Measurements from ENCODE around the gene STAG2.
"Not testable (repeated sequence)": the region's sequence is repeated elsewhere in the genome, so short reads cannot be mapped to it uniquely, and the experiment has no call there.

The STAG2 gene

DNA sequence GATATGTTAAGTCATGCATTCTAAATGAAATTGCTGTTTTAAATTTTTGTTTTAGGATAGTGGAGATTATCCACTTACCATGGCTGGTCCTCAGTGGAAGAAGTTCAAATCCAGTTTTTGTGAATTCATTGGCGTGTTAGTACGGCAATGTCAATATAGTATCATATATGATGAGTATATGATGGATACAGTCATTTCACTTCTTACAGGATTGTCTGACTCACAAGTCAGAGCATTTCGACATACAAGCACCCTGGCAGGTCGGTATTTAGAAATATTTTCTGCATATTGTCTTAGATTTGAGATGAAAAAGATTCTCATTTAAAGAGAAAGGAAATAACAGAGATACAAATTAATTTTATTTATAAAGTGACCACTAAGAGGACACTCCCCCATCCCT is 83.6 kb downstream of the STAG2 start:
- DNase-seq (ENCODE audit: insufficient read length), result no peak
- FAIRE-seq, result no peak
- TF ChIP-seq POLR2AphosphoS5 (IDR thresholded peaks at IDR 0.05; ENCODE audit: low read depth, low read length), result no peak
- TF ChIP-seq TAF1 (IDR thresholded peaks at IDR 0.05; ENCODE audit: borderline replicate concordance, low read depth, low read length), result no peak
- no peak for TF ChIP-seq POLR2A (IDR thresholded peaks at IDR 0.05; ENCODE audit: low read depth, low read length)

DNA sequence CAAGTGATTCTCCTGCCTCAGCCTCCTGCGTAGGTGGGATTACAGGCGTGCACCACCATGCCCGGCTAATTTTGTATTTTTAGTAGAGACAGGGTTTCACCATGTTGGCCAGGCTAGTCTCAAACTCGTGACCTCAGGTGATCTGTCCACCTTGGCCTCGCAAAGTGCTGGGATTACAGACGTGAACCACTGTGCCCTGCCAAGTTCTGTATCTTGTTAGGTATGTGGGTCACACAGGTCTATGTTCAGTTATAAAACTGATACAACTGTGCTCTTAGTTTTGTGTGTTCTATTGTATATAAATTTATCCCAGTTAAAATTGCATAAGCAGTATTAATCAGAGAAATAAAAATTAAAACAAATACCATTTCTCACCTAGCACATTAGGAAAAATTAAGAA is 122.9 kb downstream of the STAG2 start:
- FAIRE-seq; DNase-seq (ENCODE audit: insufficient read length): not testable (repeated sequence)

DNA sequence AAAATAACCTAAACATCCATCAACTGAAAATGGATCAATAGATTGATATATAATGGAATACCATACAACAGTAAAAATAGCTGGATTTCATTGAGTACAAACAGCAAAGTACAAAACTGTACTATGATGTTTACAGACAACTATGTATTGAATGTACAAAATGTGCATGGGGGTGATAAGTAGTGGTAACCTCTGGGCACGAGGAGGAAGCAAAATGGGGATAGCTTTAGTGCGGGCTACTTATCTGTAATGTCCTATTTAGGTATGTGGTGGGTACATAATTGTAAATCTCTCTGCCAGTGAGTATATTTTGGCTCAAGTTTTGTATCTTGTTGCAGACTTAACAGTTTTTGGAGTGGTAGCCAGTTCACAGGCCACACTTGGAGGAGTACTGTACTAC is 123.6 kb downstream of the STAG2 start:
- no peak for DNase-seq (ENCODE audit: insufficient read length)

DNA sequence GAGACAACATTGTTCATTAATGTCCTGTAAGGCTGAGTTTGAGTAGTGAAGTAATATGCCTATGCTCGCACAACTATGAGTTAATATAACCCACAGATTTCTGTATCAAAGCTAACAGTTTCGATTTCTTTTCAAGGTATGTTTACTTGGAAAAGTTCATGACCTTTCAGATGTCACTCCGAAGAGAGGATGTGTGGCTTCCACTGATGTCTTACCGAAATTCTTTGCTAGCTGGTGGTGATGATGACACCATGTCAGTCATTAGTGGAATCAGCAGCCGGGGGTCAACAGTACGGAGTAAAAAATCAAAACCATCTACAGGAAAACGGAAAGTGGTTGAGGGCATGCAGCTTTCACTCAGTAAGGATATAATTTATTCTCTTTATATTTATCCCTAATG is 124.9 kb downstream of the STAG2 start:
- no peak for FAIRE-seq
- no peak for DNase-seq (ENCODE audit: insufficient read length)
- no peak for TF ChIP-seq TAF1 (IDR thresholded peaks at IDR 0.05; ENCODE audit: borderline replicate concordance, low read depth, low read length)
- TF ChIP-seq POLR2AphosphoS5 (IDR thresholded peaks at IDR 0.05; ENCODE audit: low read depth, low read length), result no peak
- TF ChIP-seq POLR2A (IDR thresholded peaks at IDR 0.05; ENCODE audit: low read depth, low read length), result no peak

More for the DNA sequence above, 123.6 kb downstream of the STAG2 start:
- TF ChIP-seq TAF1 (IDR thresholded peaks at IDR 0.05; ENCODE audit: borderline replicate concordance, low read depth, low read length) (no peak), POLR2AphosphoS5 (IDR thresholded peaks at IDR 0.05; ENCODE audit: low read depth, low read length) (no peak), POLR2A (IDR thresholded peaks at IDR 0.05; ENCODE audit: low read depth, low read length) (no peak)
- no peak for FAIRE-seq

DNA sequence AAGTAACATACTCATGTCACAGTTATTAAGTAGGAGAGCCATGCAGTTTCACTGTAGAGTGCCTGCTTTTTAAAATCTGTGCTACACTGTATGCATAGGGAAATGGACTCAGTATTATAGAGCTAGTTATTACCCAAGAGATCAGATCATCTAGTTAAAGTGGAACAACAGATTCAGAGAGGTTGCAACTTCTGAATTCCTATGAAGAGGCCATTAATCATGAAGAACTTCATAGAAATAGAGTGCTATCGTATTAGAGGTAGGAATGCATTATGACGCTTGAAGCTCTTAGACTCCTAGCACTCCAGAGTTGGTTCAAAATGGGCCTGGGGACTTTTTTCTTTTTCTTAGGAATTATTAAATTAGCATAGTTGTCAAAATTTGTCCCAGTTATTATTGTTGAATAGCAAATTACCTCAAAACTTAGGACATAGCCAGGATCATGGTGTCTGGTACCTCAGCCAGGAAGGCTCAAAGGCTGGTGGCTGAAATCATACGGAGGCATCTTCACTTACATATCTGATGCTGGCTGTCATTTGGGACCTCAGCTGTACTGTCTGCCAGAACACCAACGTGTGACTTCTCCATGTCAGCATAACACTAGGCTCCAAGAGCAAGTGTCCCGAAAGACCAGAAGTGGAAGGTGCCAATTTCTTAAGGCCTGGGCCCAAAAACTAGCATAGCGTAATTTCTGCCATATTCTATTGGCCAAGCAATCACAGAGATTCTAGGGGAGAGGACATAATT is 125.7 kb downstream of the STAG2 start:
- TF ChIP-seq POLR2A (IDR thresholded peaks at IDR 0.05; ENCODE audit: low read depth, low read length) (no peak), POLR2AphosphoS5 (IDR thresholded peaks at IDR 0.05; ENCODE audit: low read depth, low read length) (no peak), TAF1 (IDR thresholded peaks at IDR 0.05; ENCODE audit: borderline replicate concordance, low read depth, low read length) (no peak)
- no peak for FAIRE-seq
- no peak for DNase-seq (ENCODE audit: insufficient read length)

DNA sequence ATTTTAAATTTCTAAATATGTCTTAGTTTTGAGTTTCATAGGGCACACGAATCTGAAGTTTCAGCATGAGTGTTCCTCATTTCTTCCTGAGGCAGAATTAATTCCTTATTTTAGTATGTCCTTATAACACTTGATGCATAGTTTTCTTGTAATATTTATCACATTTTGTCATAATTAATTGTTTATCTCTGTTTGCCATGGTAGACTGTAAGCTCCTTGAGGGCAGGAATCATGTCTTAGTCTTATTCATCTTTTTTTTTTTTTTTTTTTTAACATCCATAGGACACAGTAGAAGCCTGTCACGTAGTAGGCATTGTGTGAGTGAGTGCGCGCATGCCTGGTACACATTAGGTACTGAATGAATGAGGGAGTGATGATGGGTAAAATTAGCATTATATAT is 131.7 kb downstream of the STAG2 start:
- DNase-seq (ENCODE audit: insufficient read length), result no peak
- TF ChIP-seq POLR2AphosphoS5 (IDR thresholded peaks at IDR 0.05; ENCODE audit: low read depth, low read length) (no peak), TAF1 (IDR thresholded peaks at IDR 0.05; ENCODE audit: borderline replicate concordance, low read depth, low read length) (no peak), POLR2A (IDR thresholded peaks at IDR 0.05; ENCODE audit: low read depth, low read length) (no peak)
- no peak for FAIRE-seq

DNA sequence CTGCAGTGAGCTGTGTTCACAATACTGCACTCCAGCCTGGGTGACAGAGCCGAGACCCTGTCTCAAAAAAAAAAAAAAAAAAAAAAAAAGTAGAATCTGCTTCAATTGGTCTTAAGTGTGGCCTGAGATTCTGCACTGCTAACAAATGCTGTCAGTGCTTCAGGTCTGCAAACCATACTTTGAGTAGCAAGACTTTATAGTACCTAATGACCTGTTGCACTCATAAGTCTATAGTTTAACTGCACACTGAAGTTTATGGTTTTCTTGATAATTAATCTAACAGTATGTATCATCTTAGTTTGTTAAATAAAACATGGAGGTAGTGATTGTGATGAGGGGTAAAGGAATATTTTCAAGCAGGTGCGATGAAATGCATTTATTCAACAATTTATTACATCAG is 135.6 kb downstream of the STAG2 start:
- TF ChIP-seq POLR2A (IDR thresholded peaks at IDR 0.05; ENCODE audit: low read depth, low read length) (no peak), TAF1 (IDR thresholded peaks at IDR 0.05; ENCODE audit: borderline replicate concordance, low read depth, low read length) (no peak), POLR2AphosphoS5 (IDR thresholded peaks at IDR 0.05; ENCODE audit: low read depth, low read length) (no peak)
- FAIRE-seq, result no peak
- DNase-seq (ENCODE audit: insufficient read length), result no peak

DNA sequence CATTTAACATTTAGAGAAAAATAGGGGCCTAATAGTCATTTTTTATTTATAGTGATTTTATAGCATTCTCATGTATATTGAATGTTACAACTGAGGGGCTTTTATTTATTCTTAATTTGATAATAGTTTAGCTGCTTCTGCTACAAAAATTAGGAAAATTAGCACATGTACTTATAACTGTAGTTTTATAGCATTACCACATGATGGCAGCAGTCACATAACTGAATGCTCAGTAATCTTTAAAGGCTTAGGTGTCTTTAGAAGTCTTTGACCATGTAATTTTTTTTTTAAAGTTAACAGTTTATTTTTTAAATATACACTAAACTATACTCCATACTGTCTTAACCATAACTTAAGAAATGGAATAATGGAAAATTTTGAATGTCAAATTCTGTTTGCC is 136.6 kb downstream of the STAG2 start:
- TF ChIP-seq POLR2AphosphoS5 (IDR thresholded peaks at IDR 0.05; ENCODE audit: low read depth, low read length), result no peak
- TF ChIP-seq TAF1 (IDR thresholded peaks at IDR 0.05; ENCODE audit: borderline replicate concordance, low read depth, low read length), result no peak
- no peak for TF ChIP-seq POLR2A (IDR thresholded peaks at IDR 0.05; ENCODE audit: low read depth, low read length)
- DNase-seq (ENCODE audit: insufficient read length) (no peak), FAIRE-seq (no peak)

DNA sequence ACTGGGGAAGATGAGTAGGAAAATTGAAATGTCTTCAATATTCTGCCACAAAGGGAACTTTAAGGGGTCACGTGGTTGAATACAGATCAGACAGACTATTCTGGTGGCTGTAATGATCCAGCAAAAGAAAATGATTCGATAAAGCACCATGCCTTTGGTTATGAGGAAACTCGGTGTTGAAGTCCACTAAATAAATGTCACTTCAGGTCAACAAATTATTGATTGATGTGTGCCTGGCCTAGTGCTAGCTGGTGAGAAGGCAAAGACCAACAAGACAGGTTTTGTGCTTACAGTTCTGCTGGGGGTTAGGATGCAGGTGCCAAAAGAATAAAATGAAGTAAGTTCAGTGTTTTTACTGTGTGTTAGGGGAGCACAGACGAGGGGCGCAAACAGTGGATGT is 142.5 kb downstream of the STAG2 start:
- FAIRE-seq (no peak), DNase-seq (ENCODE audit: insufficient read length) (no peak)
- no peak for TF ChIP-seq POLR2AphosphoS5 (IDR thresholded peaks at IDR 0.05; ENCODE audit: low read depth, low read length)
- peak; percentile 13; the same call in 1 of the 2 replicates for TF ChIP-seq POLR2A (IDR thresholded peaks at IDR 0.05; ENCODE audit: low read depth, low read length)
- TF ChIP-seq TAF1 (IDR thresholded peaks at IDR 0.05; ENCODE audit: borderline replicate concordance, low read depth, low read length), result no peak

DNA sequence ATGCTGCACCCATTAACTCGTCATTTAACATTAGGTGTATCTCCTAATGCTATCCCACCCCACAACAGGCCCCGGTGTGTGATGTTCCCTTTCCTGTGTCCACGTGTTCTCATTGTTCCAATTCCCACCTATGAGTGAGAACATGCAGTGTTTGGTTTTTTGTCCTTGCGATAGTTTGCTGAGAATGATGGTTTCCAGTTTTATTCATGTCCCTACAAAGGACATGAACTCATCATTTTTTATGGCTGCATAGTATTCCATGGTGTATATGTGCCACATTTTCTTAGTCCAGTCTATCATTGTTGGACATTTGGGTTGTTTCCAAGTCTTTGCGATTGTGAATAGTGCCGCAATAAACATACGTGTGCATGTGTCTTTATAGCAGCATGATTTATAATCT is 143.0 kb downstream of the STAG2 start:
- FAIRE-seq; DNase-seq (ENCODE audit: insufficient read length): not testable (repeated sequence)

DNA sequence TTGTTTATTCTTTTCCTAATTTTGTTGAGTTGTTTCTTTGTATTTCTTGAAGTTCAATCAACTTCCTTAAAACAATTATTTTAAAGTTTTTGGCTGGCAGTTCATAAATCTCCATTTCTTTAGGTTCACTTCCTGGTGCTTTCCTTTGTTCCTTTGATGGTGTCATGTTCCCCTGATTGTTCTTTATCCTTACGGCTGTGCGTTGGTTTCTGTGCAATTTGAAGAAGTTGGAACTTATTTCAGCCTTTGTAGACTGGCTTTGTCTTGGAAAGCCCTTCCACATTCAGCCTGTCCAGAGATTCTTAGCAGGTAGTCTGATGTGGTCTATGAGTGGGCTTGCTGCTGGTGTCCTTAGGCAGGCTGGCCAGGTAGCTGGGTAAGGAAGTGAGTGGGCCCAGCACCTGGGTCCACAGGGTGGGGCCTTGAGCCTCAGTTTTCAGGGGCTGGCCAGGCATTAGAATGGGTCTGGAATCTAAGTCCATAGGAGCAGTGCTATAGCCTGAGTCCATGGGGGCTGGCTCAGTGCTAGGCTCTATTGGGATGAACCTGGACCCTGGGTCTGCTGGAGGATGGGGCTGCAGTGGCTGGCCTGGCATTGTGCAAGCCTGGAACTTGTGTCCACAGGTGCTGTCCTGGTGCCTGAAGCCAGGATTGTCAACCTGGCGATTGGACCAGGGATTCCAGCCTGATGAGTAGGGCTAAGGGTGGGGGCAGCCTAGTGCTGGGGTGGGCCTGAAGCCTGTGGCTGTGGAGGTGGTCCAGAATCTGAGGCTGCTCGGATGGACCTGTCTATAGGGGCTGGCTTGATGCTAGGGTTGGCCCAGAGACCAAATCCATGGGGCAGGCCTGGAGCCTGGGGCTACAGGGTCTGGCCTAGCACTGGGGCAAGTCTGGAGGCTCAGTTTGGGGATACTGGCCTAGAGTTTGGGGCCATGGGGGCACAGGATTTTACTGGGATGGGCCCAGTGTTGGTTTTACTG is 152.4 kb downstream of the STAG2 start:
- FAIRE-seq, result no peak
- no peak for TF ChIP-seq TAF1 (IDR thresholded peaks at IDR 0.05; ENCODE audit: borderline replicate concordance, low read depth, low read length)
- no peak for TF ChIP-seq POLR2AphosphoS5 (IDR thresholded peaks at IDR 0.05; ENCODE audit: low read depth, low read length)
- TF ChIP-seq POLR2A (IDR thresholded peaks at IDR 0.05; ENCODE audit: low read depth, low read length), result no peak
- no peak for DNase-seq (ENCODE audit: insufficient read length)

DNA sequence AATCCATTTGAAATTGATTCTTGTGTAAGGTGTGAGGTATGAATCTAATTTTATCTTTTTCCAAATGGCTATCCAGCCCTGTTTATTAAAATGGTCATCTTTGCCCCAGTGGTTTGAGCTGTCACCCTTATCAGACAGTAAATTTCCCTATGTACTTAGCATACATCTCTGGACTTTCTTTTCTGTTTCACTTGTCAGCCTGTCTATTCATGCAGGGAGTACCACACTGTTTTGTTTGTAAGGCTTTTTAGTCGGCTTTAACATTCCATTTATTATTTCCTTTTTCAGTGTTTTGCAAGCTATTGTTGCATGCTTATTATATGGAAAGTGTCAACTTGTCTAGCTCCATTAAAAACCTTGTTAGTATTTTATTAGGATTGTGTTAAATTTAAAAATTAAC is 155.8 kb downstream of the STAG2 start:
- FAIRE-seq (no peak), DNase-seq (ENCODE audit: insufficient read length) (no peak)
- no peak for TF ChIP-seq POLR2AphosphoS5 (IDR thresholded peaks at IDR 0.05; ENCODE audit: low read depth, low read length)
- TF ChIP-seq TAF1 (IDR thresholded peaks at IDR 0.05; ENCODE audit: borderline replicate concordance, low read depth, low read length), result no peak
